Vagina (tissue), 2 donors: ENCODE measurements around the gene ADAR. TPM values are rescaled to one million over a fixed set of nuclear protein-coding genes. Genes with fewer than 3 reads are reported as not detected.

Source experiments
- DNase-seq, 2 donors: peaks; one replicate each; pipeline ENCODE4 v3.0.0-alpha.2; 2017; ENCODE audit errors: extremely low spot score in 2 of 2
- H3K27ac ChIP-seq: fragments of 200-600 bp; sonication (generic); one replicate; pipeline ENCODE4 v1.5.1; 2019
- H3K27me3 ChIP-seq: fragments of 200-600 bp; sonication (generic); one replicate; pipeline ENCODE4 v1.5.1; 2019
- H3K36me3 ChIP-seq, 2 donors: fragments of 200-600 bp; sonication (generic); one replicate each; pipeline ENCODE4 v1.5.1; 2017 to 2019
- H3K4me1 ChIP-seq: fragments of 200-600 bp; sonication (generic); one replicate; pipeline ENCODE4 v1.5.1; 2019
- H3K4me3 ChIP-seq, 2 donors: fragments of 200-600 bp; sonication (generic); 1 replicate in 1 of 2; 2 replicates in 1 of 2; pipeline ENCODE4 v1.5.1; 2016 to 2019
- H3K9me3 ChIP-seq: fragments of 200-600 bp; sonication (generic); one replicate; pipeline ENCODE4 v1.5.1; 2019
- CTCF ChIP-seq, 3 experiments: fragments of 450-650 bp in 2 of 3; fragments of 200-600 bp in 1 of 3; sonication (generic) in 1 of 3; IDR thresholded peaks; one replicate each; pipeline ENCODE4 v1.5.1; 2017 to 2019; ENCODE audit warnings: antibody characterized with exemption in 3 of 3, mild to moderate bottlenecking in 2 of 3, moderate library complexity in 2 of 3
- POLR2A ChIP-seq, 2 donors: fragments of 450-650 bp; IDR thresholded peaks; one replicate each; pipeline ENCODE4 v1.6.1; 2017; ENCODE audit warnings: antibody characterized with exemption in 2 of 2, mild to moderate bottlenecking in 2 of 2, moderate library complexity in 2 of 2
- POLR2AphosphoS5 ChIP-seq, 2 donors: sonication (generic); formaldehyde crosslinking; IDR thresholded peaks; one replicate each; pipeline ENCODE4 v1.9.0; 2017; ENCODE audit warnings: antibody characterized with exemption in 2 of 2, mild to moderate bottlenecking in 2 of 2, low read depth in 1 of 2; ENCODE audit not compliant: insufficient read depth in 1 of 2
- intact Hi-C: fragments of 100-400 bp; cut with DNase I; formaldehyde crosslinking; loops from one replicate; pipeline ENCODE4 v1.15.1; 2023
- total RNA-seq: library from RNA; depleted of rRNA; stranded (reverse); fragments of >200 nt; gene quantifications from one replicate; pipeline ENCODE4 v1.2.3, GENCODE V29; 2016

Gene ADAR
- total RNA-seq, 1 donor from 2014 or later: 92.1 TPM

GRCh38 chr1:154641534-154641933, 33.5 kb upstream of the ADAR start:
- Histone ChIP-seq H3K4me3 (no peak overlapping the region), H3K36me3 (no peaks in the 10 kb centered on the region), H3K9me3 (no peaks in the 10 kb centered on the region), H3K27ac (no peak overlapping the region), H3K27me3 (no peaks in the 10 kb centered on the region), H3K4me1 (no peaks in the 10 kb centered on the region)
- DNase-seq: no peak
- intact Hi-C loops: no loop called here
- no peak for TF ChIP-seq CTCF (IDR thresholded peaks at IDR 0.05)
- no peak for TF ChIP-seq POLR2A (IDR thresholded peaks at IDR 0.05)
- no peak for TF ChIP-seq POLR2AphosphoS5 (IDR thresholded peaks at IDR 0.05; ENCODE audit: insufficient read depth in 1 of 2, low read depth in 1 of 2)

DNA sequence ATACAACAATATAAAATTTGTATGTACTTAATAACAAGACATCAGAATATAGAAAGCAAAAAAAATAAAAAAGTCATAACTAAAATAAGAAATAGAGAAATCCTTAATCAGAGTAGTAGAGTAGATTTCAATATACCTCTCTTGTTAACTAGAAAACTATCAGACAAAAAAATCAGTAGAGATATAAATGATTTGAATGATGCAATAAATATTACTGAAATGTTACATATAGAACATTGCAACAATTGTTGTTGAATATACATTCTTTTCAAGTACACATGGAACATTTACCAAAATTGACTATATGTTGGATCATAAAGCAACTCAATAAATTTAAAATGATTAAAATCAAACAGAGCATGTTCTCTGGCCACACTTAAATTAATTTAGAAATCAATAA, 31.9 kb upstream of the ADAR start:
- no peak for DNase-seq
- H3K9me3 ChIP-seq: no peaks in the 10 kb centered on the region
- no peak overlapping the region for H3K27ac ChIP-seq
- no peaks in the 10 kb centered on the region for H3K36me3 ChIP-seq
- TF ChIP-seq POLR2A (IDR thresholded peaks at IDR 0.05): no peak
- no peak for TF ChIP-seq CTCF (IDR thresholded peaks at IDR 0.05)
- TF ChIP-seq POLR2AphosphoS5 (IDR thresholded peaks at IDR 0.05; ENCODE audit: insufficient read depth in 1 of 2, low read depth in 1 of 2): no peak
- no peak overlapping the region for H3K4me3 ChIP-seq
- no peaks in the 10 kb centered on the region for H3K27me3 ChIP-seq
- no peaks in the 10 kb centered on the region for H3K4me1 ChIP-seq
- intact Hi-C loops: no loop called here

DNA sequence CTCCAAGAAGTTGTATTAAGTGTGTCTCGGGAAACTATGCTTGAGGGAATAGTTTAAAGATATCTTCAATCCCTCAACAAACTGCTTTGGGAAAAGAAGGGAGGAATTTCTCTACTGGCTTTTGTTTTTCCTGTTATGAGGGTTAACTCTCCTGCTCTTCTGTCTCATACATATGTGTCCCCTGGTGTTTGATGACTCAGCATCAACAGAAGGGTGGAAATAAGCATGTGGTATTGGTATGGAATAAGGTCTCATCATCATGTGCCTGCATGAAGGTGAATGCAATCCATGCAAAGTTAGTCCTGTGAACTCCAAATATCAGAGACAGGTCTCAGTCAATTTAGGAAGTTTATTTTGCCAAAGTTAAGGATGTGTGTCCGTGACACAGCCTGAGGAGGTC, 27.2 kb upstream of the ADAR start:
- no peaks in the 10 kb centered on the region for H3K36me3 ChIP-seq
- no peak for DNase-seq
- intact Hi-C loops: no loop called here
- H3K27ac ChIP-seq: no peak overlapping the region
- no peaks in the 10 kb centered on the region for H3K4me1 ChIP-seq
- TF ChIP-seq POLR2AphosphoS5 (IDR thresholded peaks at IDR 0.05; ENCODE audit: insufficient read depth in 1 of 2, low read depth in 1 of 2): no peak
- TF ChIP-seq POLR2A (IDR thresholded peaks at IDR 0.05): no peak
- TF ChIP-seq CTCF (IDR thresholded peaks at IDR 0.05): no peak
- no peaks in the 10 kb centered on the region for H3K9me3 ChIP-seq
- no peak overlapping the region for H3K4me3 ChIP-seq
- no peaks in the 10 kb centered on the region for H3K27me3 ChIP-seq

DNA sequence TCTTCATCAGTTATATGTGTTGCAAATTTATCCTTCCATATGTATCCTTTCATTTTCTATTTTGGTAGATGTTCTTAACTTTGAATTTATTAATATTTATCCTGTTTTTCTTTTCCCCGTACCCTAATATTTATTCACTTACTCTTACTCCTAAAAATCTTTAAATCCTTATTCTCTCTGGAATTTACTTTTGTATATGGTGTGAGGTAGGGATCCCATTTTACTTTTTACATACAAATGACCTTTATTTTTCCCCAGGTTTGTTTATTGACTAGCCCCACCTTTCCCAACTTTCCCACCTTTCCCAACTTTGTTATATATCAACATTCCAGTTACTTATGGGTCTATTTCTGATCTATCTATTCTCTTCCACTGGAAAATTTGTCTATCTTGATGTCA, 21.7 kb upstream of the ADAR start:
- Histone ChIP-seq H3K36me3 (no peaks in the 10 kb centered on the region), H3K27me3 (no peaks in the 10 kb centered on the region), H3K4me1 (peaks cover 14% of the 10 kb centered on the region), H3K9me3 (no peaks in the 10 kb centered on the region), H3K27ac (no peak overlapping the region), H3K4me3 (no peak overlapping the region)
- DNase-seq: no peak
- intact Hi-C loops: no loop called here
- no peak for TF ChIP-seq POLR2AphosphoS5 (IDR thresholded peaks at IDR 0.05; ENCODE audit: insufficient read depth in 1 of 2, low read depth in 1 of 2)

- no peak for DNase-seq
- Histone ChIP-seq H3K4me3 (no peak overlapping the region), H3K27ac (no peak overlapping the region), H3K36me3 (no peaks in the 10 kb centered on the region), H3K27me3 (no peaks in the 10 kb centered on the region), H3K4me1 (peaks cover 14% of the 10 kb centered on the region), H3K9me3 (no peaks in the 10 kb centered on the region)
- intact Hi-C loops: no loop called here
- TF ChIP-seq CTCF (IDR thresholded peaks at IDR 0.05) (no peak), POLR2A (IDR thresholded peaks at IDR 0.05) (no peak), POLR2AphosphoS5 (IDR thresholded peaks at IDR 0.05; ENCODE audit: insufficient read depth in 1 of 2, low read depth in 1 of 2) (no peak)
Measured at GRCh38 chr1:154629061-154629674, 21.2 kb upstream of the ADAR start.
